HCT116 (cell line): ENCODE measurements around the gene CBLB. TPM values are rescaled to one million over a fixed set of nuclear protein-coding genes. Genes with fewer than 3 reads are reported as not detected.

Experiments
- ATAC-seq: fragments of 200-7000 bp; cut with Tn5 transposase; 2 replicates; pipeline ENCODE4 v1.9.1; 2020; ENCODE audit warnings: mild to moderate bottlenecking, moderate library complexity
- BruUV-seq: library from RNA; stranded (reverse); fragments of 400-500 nt; replicated peaks from 2 replicates; lab custom pipeline; 2021; lab: Mats Ljungman, UMichigan
- CTCF ChIA-PET: fragments of 300-600 bp; sonication (Branson Sonifier 250); formaldehyde crosslinking; loops from one replicate; lab custom pipeline; 2021; ENCODE audit warnings: antibody characterized with exemption; lab: Charles Lee
- POLR2A ChIA-PET: fragments of 300-600, 350-600 bp; sonication (Branson Sonifier 250); formaldehyde crosslinking; loops from one replicate; lab custom pipeline; 2021; ENCODE audit warnings: antibody characterized with exemption; lab: Charles Lee
- RAD21 ChIA-PET, 2 experiments: fragments of 300-600 bp; sonication (Branson Sonifier 250); formaldehyde crosslinking; loops; one replicate each; lab custom pipeline; 2023; ENCODE audit warnings: low total read pairs in 2 of 2; ENCODE audit not compliant: uncharacterized antibody in 2 of 2, unreplicated experiment in 2 of 2, low non-redundant PET in 1 of 2; lab: Charles Lee
- DNase-seq: peaks from one replicate; pipeline ENCODE4 v3.0.0-alpha.2; 2010; ENCODE audit warnings: low read depth, low spot score
- H2AFZ ChIP-seq: fragments of 200-600 bp; shearing (Covaris generic), sonication (generic); 2 replicates; pipeline ENCODE4 v1.6.1; 2017; ENCODE audit warnings: low read depth, mixed run types, mixed read lengths, antibody characterized with exemption, low read length; ENCODE audit not compliant: poor library complexity, severe bottlenecking
- H3K27ac ChIP-seq: 2 replicates; pipeline ENCODE4 v1.5.1; 2012; ENCODE audit warnings: low read depth, low read length
- H3K27me3 ChIP-seq: fragments of 200-600 bp; sonication (generic); 2 replicates; pipeline ENCODE4 v1.6.1; 2016; ENCODE audit warnings: mixed run types, low read length, mixed read lengths; ENCODE audit not compliant: insufficient read depth
- H3K36me3 ChIP-seq, 2 experiments: fragments of 200-500 bp in 1 of 2; fragments of 200-600 bp in 1 of 2; sonication (Bioruptor generic) in 1 of 2; sonication (generic) in 1 of 2; 2 replicates each; pipeline versions ENCODE4 v1.5.1 to v1.6.1; 2014 to 2016; ENCODE audit warnings: low read length in 2 of 2, inconsistent platforms in 1 of 2, mixed read lengths in 1 of 2, mixed run types in 1 of 2; ENCODE audit not compliant: insufficient read depth in 2 of 2, control insufficient read depth in 1 of 2
- H3K4me1 ChIP-seq, 2 experiments: fragments of 200-600 bp in 1 of 2; sonication (generic) in 1 of 2; 2 replicates each; pipeline versions ENCODE4 v1.5.1 to v1.6.1; 2012 to 2017; ENCODE audit warnings: low read length in 2 of 2, inconsistent platforms in 1 of 2, mild to moderate bottlenecking in 1 of 2, mixed read lengths in 1 of 2, mixed run types in 1 of 2, moderate library complexity in 1 of 2; ENCODE audit not compliant: insufficient read depth in 2 of 2, control insufficient read depth in 1 of 2
- H3K4me2 ChIP-seq: fragments of 200-600 bp; sonication (generic); 2 replicates; pipeline ENCODE4 v1.6.1; 2017; ENCODE audit warnings: mixed run types, low read length, mixed read lengths
- H3K4me3 ChIP-seq, 2 experiments: fragments of 200-600 bp in 1 of 2; sonication (generic) in 1 of 2; replicated peaks in 1 of 2; 2 replicates each; pipeline ENCODE4 v1.5.1; 2011 to 2016; ENCODE audit warnings: low read length in 2 of 2, control low read depth in 1 of 2, low read depth in 1 of 2, mild to moderate bottlenecking in 1 of 2, mixed read lengths in 1 of 2, mixed run types in 1 of 2
- H3K79me2 ChIP-seq: fragments of 200-600 bp; sonication (generic); 2 replicates; pipeline ENCODE4 v1.6.1; 2017; ENCODE audit warnings: mild to moderate bottlenecking, mixed run types, low read length, moderate library complexity, mixed read lengths; ENCODE audit not compliant: insufficient read depth
- H3K9ac ChIP-seq: fragments of 200-600 bp; sonication (generic); 2 replicates; pipeline ENCODE4 v1.6.1; 2016; ENCODE audit warnings: low read length, mixed read lengths
- H3K9me2 ChIP-seq: fragments of 200-600 bp; sonication (generic), shearing (Covaris generic); 2 replicates; pipeline ENCODE4 v1.6.1; 2017; ENCODE audit warnings: mixed run types, mild to moderate bottlenecking, moderate library complexity; ENCODE audit not compliant: insufficient read depth
- H3K9me3 ChIP-seq, 2 experiments: fragments of 200-500 bp in 1 of 2; fragments of 200-600 bp in 1 of 2; sonication (Bioruptor generic) in 1 of 2; sonication (generic) in 1 of 2; 2 replicates each; pipeline ENCODE4 v1.6.1; 2014 to 2017; ENCODE audit warnings: low read length in 2 of 2, mixed read lengths in 2 of 2, inconsistent platforms in 1 of 2, low read depth in 1 of 2, mild to moderate bottlenecking in 1 of 2, mixed run types in 1 of 2, moderate library complexity in 1 of 2; ENCODE audit not compliant: control insufficient read depth in 1 of 2, insufficient read depth in 1 of 2
- H4K20me1 ChIP-seq: fragments of 200-600 bp; sonication (generic), shearing (Covaris generic); 2 replicates; pipeline ENCODE4 v1.6.1; 2017; ENCODE audit warnings: mixed run types, mild to moderate bottlenecking, moderate library complexity; ENCODE audit not compliant: insufficient read depth
- CEBPB ChIP-seq: IDR thresholded peaks from 2 replicates; pipeline ENCODE4 v1.6.1; 2012; ENCODE audit warnings: low read depth
- ELF1 ChIP-seq: IDR thresholded peaks from 2 replicates; pipeline ENCODE4 v1.6.1; 2012; ENCODE audit warnings: low read depth, borderline replicate concordance
- EZH2phosphoT487 ChIP-seq: fragments of 200-600 bp; IDR thresholded peaks from 2 replicates; pipeline ENCODE4 v1.6.1; 2018; ENCODE audit warnings: antibody characterized with exemption, borderline replicate concordance
- POLR2AphosphoS5 ChIP-seq: IDR thresholded peaks from 2 replicates; pipeline ENCODE4 v1.6.1; 2011; ENCODE audit warnings: mild to moderate bottlenecking, low read depth, low read length, moderate library complexity
- SIN3A ChIP-seq: IDR thresholded peaks from 2 replicates; pipeline ENCODE4 v1.6.1; 2012; ENCODE audit warnings: low read depth
- SRF ChIP-seq: IDR thresholded peaks from 2 replicates; pipeline ENCODE4 v1.6.1; 2012; ENCODE audit warnings: low read depth
- TCF7L2 ChIP-seq: IDR thresholded peaks from 2 replicates; pipeline ENCODE4 v1.7.0; 2011; ENCODE audit warnings: borderline replicate concordance, inconsistent platforms; ENCODE audit not compliant: insufficient read depth, insufficient read length; ENCODE audit errors: extremely low read depth
- ZFX ChIP-seq: fragments of 450-650 bp; IDR thresholded peaks from 2 replicates; pipeline ENCODE4 v1.6.1; 2017
- intact Hi-C: fragments of 100-400 bp; cut with micrococcal nuclease; formaldehyde crosslinking; loops from 2 replicates; pipeline ENCODE4 v1.10.0; 2022
- total RNA-seq: library from RNA; stranded (reverse); gene quantifications from one replicate; pipeline ENCODE4 v1.2.1, GENCODE V29; 2021; ENCODE audit not compliant: unreplicated experiment
- TF ChIP-seq, protein P1 (sequence below): IDR thresholded peaks from 2 replicates; pipeline ENCODE4 v1.6.1; 2011; ENCODE audit warnings: mild to moderate bottlenecking, low read length, moderate library complexity; ENCODE audit not compliant: insufficient replicate concordance; ENCODE audit errors: extremely low read depth

CBLB gene
- total RNA-seq, 1 experiment from 2014 or later = 10.4 TPM

DNA sequence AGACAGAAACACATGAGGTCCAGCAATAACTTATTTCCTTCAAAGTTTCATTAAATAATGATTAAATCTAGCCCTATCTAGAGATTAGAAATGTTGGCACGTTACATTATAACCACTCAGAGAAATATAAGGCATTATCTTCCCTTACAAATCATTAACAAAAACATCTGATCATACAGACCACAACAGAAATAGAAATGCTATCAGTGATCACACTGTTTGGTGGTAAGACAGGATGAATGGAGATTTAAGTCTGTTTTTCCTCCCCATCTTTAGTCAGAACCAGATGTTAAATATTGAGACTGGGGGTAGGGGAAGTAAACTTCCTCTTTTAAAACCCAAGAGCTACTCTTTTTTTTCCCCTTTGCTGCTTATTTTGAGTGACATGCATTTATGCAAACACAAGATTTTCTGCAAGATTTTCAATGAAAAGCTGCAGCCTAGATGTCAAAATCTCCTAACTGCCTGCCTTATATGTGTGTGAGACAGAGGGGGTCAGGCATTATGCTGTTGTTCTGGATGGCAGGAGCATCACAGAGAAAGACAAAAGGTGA, 70.4 kb downstream of the CBLB start:
- BruUV-seq = no TSS peak
- no peaks in the 10 kb centered on the region for H3K9me2 ChIP-seq
- H3K9me3 ChIP-seq = no peaks in the 10 kb centered on the region
- no peak overlapping the region for H2AFZ ChIP-seq
- intact Hi-C loops = no loop called here
- no peak overlapping the region for H3K9ac ChIP-seq
- POLR2A ChIA-PET = no interaction called here
- CTCF ChIA-PET = no interaction called here
- no peak for ATAC-seq
- RAD21 ChIA-PET = no interaction called here
- TF ChIP-seq ZFX (no peak), CEBPB (no peak), SRF (no peak), SIN3A (no peak), POLR2AphosphoS5 (no peak), TCF7L2 (no peak), ELF1 (no peak), EZH2phosphoT487 (no peak)
- TF ChIP-seq, protein P1, sequence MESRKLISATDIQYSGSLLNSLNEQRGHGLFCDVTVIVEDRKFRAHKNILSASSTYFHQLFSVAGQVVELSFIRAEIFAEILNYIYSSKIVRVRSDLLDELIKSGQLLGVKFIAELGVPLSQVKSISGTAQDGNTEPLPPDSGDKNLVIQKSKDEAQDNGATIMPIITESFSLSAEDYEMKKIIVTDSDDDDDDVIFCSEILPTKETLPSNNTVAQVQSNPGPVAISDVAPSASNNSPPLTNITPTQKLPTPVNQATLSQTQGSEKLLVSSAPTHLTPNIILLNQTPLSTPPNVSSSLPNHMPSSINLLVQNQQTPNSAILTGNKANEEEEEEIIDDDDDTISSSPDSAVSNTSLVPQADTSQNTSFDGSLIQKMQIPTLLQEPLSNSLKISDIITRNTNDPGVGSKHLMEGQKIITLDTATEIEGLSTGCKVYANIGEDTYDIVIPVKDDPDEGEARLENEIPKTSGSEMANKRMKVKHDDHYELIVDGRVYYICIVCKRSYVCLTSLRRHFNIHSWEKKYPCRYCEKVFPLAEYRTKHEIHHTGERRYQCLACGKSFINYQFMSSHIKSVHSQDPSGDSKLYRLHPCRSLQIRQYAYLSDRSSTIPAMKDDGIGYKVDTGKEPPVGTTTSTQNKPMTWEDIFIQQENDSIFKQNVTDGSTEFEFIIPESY = no peak
- TF ChIP-seq, all 23 proteins: peak for 0
- Histone ChIP-seq H3K4me3 (no peak overlapping the region), H3K4me2 (no peak overlapping the region), H3K4me1 (no peaks in the 10 kb centered on the region), H3K27me3 (no peaks in the 10 kb centered on the region), H3K36me3 (no peaks in the 10 kb centered on the region), H3K27ac (no peak overlapping the region), H3K79me2 (no peaks in the 10 kb centered on the region), H4K20me1 (no peaks in the 10 kb centered on the region)
- no peak for DNase-seq
